Superior temporal gyrus (tissue), 1 donor: ENCODE results near the gene HHLA2.

Source experiments
- DNase-seq: peaks from one replicate; pipeline ENCODE4 v3.0.0-alpha.2; 2016; ENCODE audit errors: extremely low spot score

The HHLA2 gene

GRCh38 chr3:108300103-108300849, 3.9 kb downstream of the HHLA2 start:
- no peak for DNase-seq

GRCh38 chr3:108301695-108302404, 5.5 kb downstream of the HHLA2 start:
- no peak for DNase-seq

- no peak for DNase-seq
Measured at GRCh38 chr3:108302570-108302969, 6.2 kb downstream of the HHLA2 start.

GRCh38 chr3:108305484-108306172, 9.3 kb downstream of the HHLA2 start:
- no peak for DNase-seq

- no peak for DNase-seq
Measured at GRCh38 chr3:108311797-108312196, 15.4 kb downstream of the HHLA2 start.

- DNase-seq: peak; percentile 47
Measured at GRCh38 chr3:108312656-108313055, 16.3 kb downstream of the HHLA2 start.

GRCh38 chr3:108315767-108316301, 19.5 kb downstream of the HHLA2 start:
- DNase-seq: no peak

GRCh38 chr3:108319428-108320082, 23.2 kb downstream of the HHLA2 start:
- peak; percentile 30 for DNase-seq

- no peak for DNase-seq
Measured at GRCh38 chr3:108320746-108321350, 24.5 kb downstream of the HHLA2 start.

GRCh38 chr3:108322352-108322751, 26.0 kb downstream of the HHLA2 start:
- no peak for DNase-seq

GRCh38 chr3:108324177-108324576, 27.8 kb downstream of the HHLA2 start:
- no peak for DNase-seq

GRCh38 chr3:108327168-108327567, 30.8 kb downstream of the HHLA2 start:
- no peak for DNase-seq

GRCh38 chr3:108328821-108329486, 32.6 kb downstream of the HHLA2 start:
- no peak for DNase-seq

GRCh38 chr3:108329508-108329907, 33.2 kb downstream of the HHLA2 start:
- DNase-seq: no peak

- DNase-seq: no peak
Measured at GRCh38 chr3:108329947-108330346, 33.6 kb downstream of the HHLA2 start.

- DNase-seq: no peak
Measured at GRCh38 chr3:108331792-108332191, 35.4 kb downstream of the HHLA2 start.

- no peak for DNase-seq
Measured at GRCh38 chr3:108333961-108334360, 37.6 kb downstream of the HHLA2 start.

GRCh38 chr3:108334701-108335100, 38.4 kb downstream of the HHLA2 start:
- DNase-seq: no peak

- DNase-seq: no peak
Measured at GRCh38 chr3:108338901-108339545, 42.7 kb downstream of the HHLA2 start.

GRCh38 chr3:108341911-108342310, 45.6 kb downstream of the HHLA2 start:
- DNase-seq: no peak
